ENCODE data around the gene KMO.

GRCh38 chr1:241637046-241637590 lies 104.9 kb downstream of the KMO start:
- TF ChIP-seq CTCF (IDR thresholded peaks at IDR 0.05; ENCODE audit: low read depth, low read length), result no peak
- no peak for TF ChIP-seq POLR2A (IDR thresholded peaks at IDR 0.05; ENCODE audit: extremely low read depth, insufficient read length)
- no peak for TF ChIP-seq MYC (IDR thresholded peaks at IDR 0.05; ENCODE audit: low read depth, low read length)
- TF ChIP-seq MAX (IDR thresholded peaks at IDR 0.05; ENCODE audit: low read depth, low read length), result no peak

All from NB4 (cell line).